Hepatocyte (in vitro differentiated cells): ENCODE measurements around the gene MALL.

Experiments
- EZH2 ChIP-seq: fragments of 200-600 bp; sonication (generic); IDR thresholded peaks from 2 replicates; pipeline ENCODE4 v1.6.1; 2016; ENCODE audit warnings: antibody characterized with exemption, mild to moderate bottlenecking, borderline replicate concordance
- TF ChIP-seq, protein P1 (sequence below): fragments of 200-600 bp; sonication (generic); IDR thresholded peaks from 2 replicates; pipeline ENCODE4 v1.5.1; 2016; ENCODE audit warnings: antibody characterized with exemption, mild to moderate bottlenecking; ENCODE audit not compliant: poor library complexity

DNA sequence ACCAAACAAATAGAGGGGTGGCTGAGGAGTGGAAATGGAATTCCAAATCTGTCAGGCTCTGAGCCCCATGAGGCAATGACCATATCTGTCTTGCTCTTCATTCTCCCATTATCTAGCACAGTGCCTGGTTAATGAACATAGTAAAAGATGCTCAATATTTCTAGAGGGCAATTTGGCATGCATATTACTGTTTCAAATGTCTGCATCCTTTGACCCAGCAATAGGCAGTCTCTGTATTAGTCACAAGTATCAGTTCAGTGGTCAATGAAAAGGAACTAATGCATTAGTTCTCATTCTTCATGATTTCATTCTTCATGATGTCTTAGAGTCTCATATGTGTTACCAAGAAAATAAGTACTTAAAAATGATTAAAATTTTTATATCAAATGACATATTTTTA is 28.4 kb upstream of the MALL start:
- TF ChIP-seq, protein P1, sequence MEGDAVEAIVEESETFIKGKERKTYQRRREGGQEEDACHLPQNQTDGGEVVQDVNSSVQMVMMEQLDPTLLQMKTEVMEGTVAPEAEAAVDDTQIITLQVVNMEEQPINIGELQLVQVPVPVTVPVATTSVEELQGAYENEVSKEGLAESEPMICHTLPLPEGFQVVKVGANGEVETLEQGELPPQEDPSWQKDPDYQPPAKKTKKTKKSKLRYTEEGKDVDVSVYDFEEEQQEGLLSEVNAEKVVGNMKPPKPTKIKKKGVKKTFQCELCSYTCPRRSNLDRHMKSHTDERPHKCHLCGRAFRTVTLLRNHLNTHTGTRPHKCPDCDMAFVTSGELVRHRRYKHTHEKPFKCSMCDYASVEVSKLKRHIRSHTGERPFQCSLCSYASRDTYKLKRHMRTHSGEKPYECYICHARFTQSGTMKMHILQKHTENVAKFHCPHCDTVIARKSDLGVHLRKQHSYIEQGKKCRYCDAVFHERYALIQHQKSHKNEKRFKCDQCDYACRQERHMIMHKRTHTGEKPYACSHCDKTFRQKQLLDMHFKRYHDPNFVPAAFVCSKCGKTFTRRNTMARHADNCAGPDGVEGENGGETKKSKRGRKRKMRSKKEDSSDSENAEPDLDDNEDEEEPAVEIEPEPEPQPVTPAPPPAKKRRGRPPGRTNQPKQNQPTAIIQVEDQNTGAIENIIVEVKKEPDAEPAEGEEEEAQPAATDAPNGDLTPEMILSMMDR, result no peak
- TF ChIP-seq EZH2, result no peak
